ENCODE data around the gene ZNF423.

The ZNF423 gene

DNA sequence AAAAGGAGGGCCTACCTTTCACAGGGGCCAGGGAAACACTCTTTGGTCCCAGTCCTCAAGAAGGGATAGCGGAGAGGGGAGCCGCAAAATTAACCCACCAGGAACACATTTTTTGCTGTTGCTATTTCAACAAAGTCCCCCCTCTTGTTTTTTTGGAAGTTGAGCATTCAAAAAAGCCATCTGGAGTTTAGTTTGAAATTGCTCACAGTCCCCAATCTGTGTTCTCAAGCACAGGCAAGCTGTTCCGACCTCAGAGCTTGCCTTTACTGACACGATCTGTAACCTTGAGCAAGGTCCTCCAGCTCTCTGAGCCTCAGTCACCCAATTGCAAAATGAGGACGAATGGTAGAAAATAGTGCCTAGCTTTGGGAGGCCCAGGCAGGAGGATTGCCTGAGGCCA lies 131.1 kb downstream of the ZNF423 start:
- Histone ChIP-seq H3K27me3 (ENCODE audit: insufficient read depth, low read length, poor library complexity) (no peaks in the 10 kb centered on the region), H4K20me1 (ENCODE audit: insufficient read depth, low read length) (no peaks in the 10 kb centered on the region), H3K9ac (ENCODE audit: low read depth, low read length) (no peak overlapping the region), H3K4me2 (ENCODE audit: insufficient read depth, low read length) (no peak overlapping the region), H3K79me2 (ENCODE audit: insufficient read depth, low read length) (no peaks in the 10 kb centered on the region), H3K36me3 (ENCODE audit: insufficient read depth, low read length) (no peaks in the 10 kb centered on the region), H3K4me3 (ENCODE audit: low read depth in 1 of 2, low read length in 2 of 2) (no peak overlapping the region), H3K27ac (ENCODE audit: low read length) (no peak overlapping the region), H3K9me3 (ENCODE audit: insufficient read depth, low read length, severe bottlenecking) (no peaks in the 10 kb centered on the region), H2AFZ (ENCODE audit: low read depth, low read length) (no peak overlapping the region), H3K4me1 (ENCODE audit: insufficient read depth, low read length) (no peaks in the 10 kb centered on the region)
- ATAC-seq (ENCODE audit: insufficient read depth, low read depth) (no peak), DNase-seq (no peak)
- TF ChIP-seq, protein P1, sequence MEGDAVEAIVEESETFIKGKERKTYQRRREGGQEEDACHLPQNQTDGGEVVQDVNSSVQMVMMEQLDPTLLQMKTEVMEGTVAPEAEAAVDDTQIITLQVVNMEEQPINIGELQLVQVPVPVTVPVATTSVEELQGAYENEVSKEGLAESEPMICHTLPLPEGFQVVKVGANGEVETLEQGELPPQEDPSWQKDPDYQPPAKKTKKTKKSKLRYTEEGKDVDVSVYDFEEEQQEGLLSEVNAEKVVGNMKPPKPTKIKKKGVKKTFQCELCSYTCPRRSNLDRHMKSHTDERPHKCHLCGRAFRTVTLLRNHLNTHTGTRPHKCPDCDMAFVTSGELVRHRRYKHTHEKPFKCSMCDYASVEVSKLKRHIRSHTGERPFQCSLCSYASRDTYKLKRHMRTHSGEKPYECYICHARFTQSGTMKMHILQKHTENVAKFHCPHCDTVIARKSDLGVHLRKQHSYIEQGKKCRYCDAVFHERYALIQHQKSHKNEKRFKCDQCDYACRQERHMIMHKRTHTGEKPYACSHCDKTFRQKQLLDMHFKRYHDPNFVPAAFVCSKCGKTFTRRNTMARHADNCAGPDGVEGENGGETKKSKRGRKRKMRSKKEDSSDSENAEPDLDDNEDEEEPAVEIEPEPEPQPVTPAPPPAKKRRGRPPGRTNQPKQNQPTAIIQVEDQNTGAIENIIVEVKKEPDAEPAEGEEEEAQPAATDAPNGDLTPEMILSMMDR (IDR thresholded peaks at IDR 0.05; ENCODE audit: borderline replicate concordance, extremely low read depth, low read length, poor library complexity, severe bottlenecking): no peak
- no peak for TF ChIP-seq EZH2 (IDR thresholded peaks at IDR 0.05; ENCODE audit: borderline replicate concordance, low read depth, low read length, severe bottlenecking)

DNA sequence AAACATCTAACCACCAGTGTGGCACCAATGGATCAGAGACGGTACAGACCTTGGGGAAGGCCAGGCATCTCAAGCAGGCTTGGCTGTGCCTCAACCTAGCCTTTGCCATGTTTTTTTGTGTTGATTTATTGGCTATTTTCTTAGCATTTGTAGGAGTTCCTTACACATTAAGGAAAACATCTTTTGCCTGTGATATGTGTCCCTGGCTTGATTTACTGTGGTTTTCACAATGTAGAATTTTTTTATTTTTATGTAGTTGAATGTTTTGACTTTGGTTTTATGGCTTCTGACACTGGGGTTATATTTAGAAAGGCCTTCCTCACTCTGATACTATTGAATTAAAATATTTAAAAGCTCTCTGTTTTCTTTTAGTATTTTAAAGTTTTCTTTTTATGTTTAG lies 132.6 kb downstream of the ZNF423 start:
- Histone ChIP-seq H3K36me3 (ENCODE audit: insufficient read depth, low read length) (no peaks in the 10 kb centered on the region), H3K79me2 (ENCODE audit: insufficient read depth, low read length) (no peaks in the 10 kb centered on the region), H3K27me3 (ENCODE audit: insufficient read depth, low read length, poor library complexity) (no peaks in the 10 kb centered on the region), H4K20me1 (ENCODE audit: insufficient read depth, low read length) (no peaks in the 10 kb centered on the region), H3K9me3 (ENCODE audit: insufficient read depth, low read length, severe bottlenecking) (no peaks in the 10 kb centered on the region), H3K4me1 (ENCODE audit: insufficient read depth, low read length) (no peaks in the 10 kb centered on the region), H3K9ac (ENCODE audit: low read depth, low read length) (no peak overlapping the region), H3K4me3 (ENCODE audit: low read depth in 1 of 2, low read length in 2 of 2) (no peak overlapping the region), H3K27ac (ENCODE audit: low read length) (no peak overlapping the region), H2AFZ (ENCODE audit: low read depth, low read length) (no peak overlapping the region), H3K4me2 (ENCODE audit: insufficient read depth, low read length) (no peak overlapping the region)
- DNase-seq (no peak), ATAC-seq (ENCODE audit: insufficient read depth, low read depth) (no peak)
- TF ChIP-seq EZH2 (IDR thresholded peaks at IDR 0.05; ENCODE audit: borderline replicate concordance, low read depth, low read length, severe bottlenecking): no peak
- TF ChIP-seq, protein P1 (IDR thresholded peaks at IDR 0.05; ENCODE audit: borderline replicate concordance, extremely low read depth, low read length, poor library complexity, severe bottlenecking): no peak

DNA sequence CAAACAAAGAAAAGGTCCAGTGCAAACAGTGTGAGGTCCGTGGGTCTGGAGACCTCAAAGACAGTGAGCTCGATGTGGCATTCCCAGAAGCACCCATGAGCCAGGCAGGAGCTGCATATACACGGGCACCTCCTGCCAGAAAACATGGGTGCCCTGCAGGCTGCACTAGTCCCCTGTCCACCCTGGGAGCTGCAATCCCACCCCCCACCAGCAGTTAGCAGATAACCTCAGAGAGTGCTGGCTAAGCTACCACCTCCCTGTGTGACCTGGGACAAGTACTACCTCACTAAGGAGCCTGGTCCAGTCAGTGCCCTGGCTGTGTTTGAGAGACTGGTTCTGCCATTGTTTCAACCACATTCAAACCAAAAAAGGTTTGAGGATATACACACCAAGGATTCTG lies 135.7 kb downstream of the ZNF423 start:
- no peaks in the 10 kb centered on the region for H4K20me1 ChIP-seq (ENCODE audit: insufficient read depth, low read length)
- H3K4me2 ChIP-seq (ENCODE audit: insufficient read depth, low read length): no peak overlapping the region
- no peak overlapping the region for H3K9ac ChIP-seq (ENCODE audit: low read depth, low read length)
- no peaks in the 10 kb centered on the region for H3K4me1 ChIP-seq (ENCODE audit: insufficient read depth, low read length)
- no peak overlapping the region for H3K4me3 ChIP-seq (ENCODE audit: low read depth in 1 of 2, low read length in 2 of 2)
- no peak for DNase-seq
- TF ChIP-seq, protein P1 (IDR thresholded peaks at IDR 0.05; ENCODE audit: borderline replicate concordance, extremely low read depth, low read length, poor library complexity, severe bottlenecking): no peak
- no peak for TF ChIP-seq EZH2 (IDR thresholded peaks at IDR 0.05; ENCODE audit: borderline replicate concordance, low read depth, low read length, severe bottlenecking)
- H3K27ac ChIP-seq (ENCODE audit: low read length): no peak overlapping the region
- no peaks in the 10 kb centered on the region for H3K79me2 ChIP-seq (ENCODE audit: insufficient read depth, low read length)
- H3K36me3 ChIP-seq (ENCODE audit: insufficient read depth, low read length): no peaks in the 10 kb centered on the region
- H3K9me3 ChIP-seq (ENCODE audit: insufficient read depth, low read length, severe bottlenecking): no peaks in the 10 kb centered on the region
- no peak for ATAC-seq (ENCODE audit: insufficient read depth, low read depth)
- no peak overlapping the region for H2AFZ ChIP-seq (ENCODE audit: low read depth, low read length)
- no peaks in the 10 kb centered on the region for H3K27me3 ChIP-seq (ENCODE audit: insufficient read depth, low read length, poor library complexity)

DNA sequence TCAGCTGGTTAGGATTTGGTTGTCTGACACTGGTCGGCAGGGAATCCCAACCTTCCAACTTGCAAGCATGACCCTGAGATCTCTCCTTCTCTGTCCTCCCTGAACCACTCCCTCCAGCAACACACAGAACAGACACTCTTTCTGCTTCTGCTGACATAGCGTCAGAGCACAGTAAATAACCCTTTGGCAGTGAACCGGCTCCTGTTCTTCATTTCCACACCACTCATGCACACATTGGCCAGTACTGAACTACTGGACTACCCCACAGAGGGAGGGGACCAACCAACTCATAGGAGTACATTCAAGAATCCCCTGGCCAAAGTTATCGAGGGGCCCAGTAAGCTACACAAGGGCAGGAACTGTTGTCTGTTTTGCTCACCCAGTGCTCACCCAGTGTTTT lies 138.2 kb downstream of the ZNF423 start:
- no peak overlapping the region for H3K4me2 ChIP-seq (ENCODE audit: insufficient read depth, low read length)
- DNase-seq: no peak
- H3K4me3 ChIP-seq (ENCODE audit: low read depth in 1 of 2, low read length in 2 of 2): no peak overlapping the region
- H3K9me3 ChIP-seq (ENCODE audit: insufficient read depth, low read length, severe bottlenecking): no peaks in the 10 kb centered on the region
- no peak for TF ChIP-seq EZH2 (IDR thresholded peaks at IDR 0.05; ENCODE audit: borderline replicate concordance, low read depth, low read length, severe bottlenecking)
- H3K79me2 ChIP-seq (ENCODE audit: insufficient read depth, low read length): no peaks in the 10 kb centered on the region
- H3K9ac ChIP-seq (ENCODE audit: low read depth, low read length): no peak overlapping the region
- H3K4me1 ChIP-seq (ENCODE audit: insufficient read depth, low read length): no peaks in the 10 kb centered on the region
- H3K27me3 ChIP-seq (ENCODE audit: insufficient read depth, low read length, poor library complexity): no peaks in the 10 kb centered on the region
- H2AFZ ChIP-seq (ENCODE audit: low read depth, low read length): no peak overlapping the region
- no peaks in the 10 kb centered on the region for H4K20me1 ChIP-seq (ENCODE audit: insufficient read depth, low read length)
- no peaks in the 10 kb centered on the region for H3K36me3 ChIP-seq (ENCODE audit: insufficient read depth, low read length)
- ATAC-seq (ENCODE audit: insufficient read depth, low read depth): no peak
- no peak overlapping the region for H3K27ac ChIP-seq (ENCODE audit: low read length)
